ENCODE measurements around the gene RANBP17. TPM values are rescaled to one million over a fixed set of nuclear protein-coding genes. Genes with fewer than 3 reads are reported as not detected.
"Not testable (repeated sequence)": the region's sequence is repeated elsewhere in the genome, so short reads cannot be mapped to it uniquely, and the experiment has no call there.

Gene RANBP17
- total and polyA plus RNA-seq, 2 donors (not counting 1 experiment from before 2014, with no cell fraction given) = not detected

- CTCF ChIA-PET = no interaction called here
- Histone ChIP-seq H3K9me3 (ENCODE audit: control extremely low read depth in 1 of 3, control insufficient read depth in 2 of 3, insufficient read depth in 1 of 3, low read length in 2 of 3) (no peaks in the 10 kb centered on the region), H3K27ac (ENCODE audit: low read length in 2 of 2) (no peak overlapping the region), H3K4me3 (ENCODE audit: control extremely low read depth in 1 of 5, extremely low read depth in 1 of 5, insufficient read depth in 1 of 5, low read depth in 2 of 5, low read length in 4 of 5) (no peak overlapping the region), H2AFZ (ENCODE audit: insufficient read depth, low read depth, low read length, poor library complexity, severe bottlenecking) (no peak overlapping the region), H3K4me1 (ENCODE audit: control insufficient read depth in 2 of 2, insufficient read depth in 2 of 2, low read length in 2 of 2) (no peaks in the 10 kb centered on the region), H3K79me2 (ENCODE audit: control insufficient read depth, insufficient read depth, low read length) (no peaks in the 10 kb centered on the region), H3K36me3 (replicated peaks in 1 of 2; ENCODE audit: control extremely low read depth in 1 of 2, control insufficient read depth in 1 of 2, extremely low read depth in 1 of 2, insufficient read depth in 2 of 2, low read length in 1 of 2) (no peaks in the 10 kb centered on the region), H3K27me3 (replicated peaks in 1 of 4; ENCODE audit: control extremely low read depth in 1 of 4, control insufficient read depth in 3 of 4, insufficient read depth in 4 of 4, low read length in 3 of 4) (no peaks in the 10 kb centered on the region), H3K9ac (ENCODE audit: low read length) (no peak overlapping the region), H4K20me1 (ENCODE audit: control insufficient read depth, insufficient read depth, low read length, poor library complexity, severe bottlenecking) (no peaks in the 10 kb centered on the region), H3K4me2 (replicated peaks; ENCODE audit: low read depth, low read length, poor library complexity, severe bottlenecking) (no peak overlapping the region)
- Mint-ChIP-seq H3K4me3 (no peak overlapping the region), H3K27me3 (peaks cover 2% of the 10 kb centered on the region), H3K27ac (no peak overlapping the region), H3K9me3 (ENCODE audit: insufficient read depth) (no peaks in the 10 kb centered on the region), H3K4me1 (no peaks in the 10 kb centered on the region)
- intact Hi-C loops (cut with micrococcal nuclease) = no loop called here
- WGBS (ENCODE audit: insufficient coverage) = no CpG with 5 or more reads among the region's 2 CpGs
- TF ChIP-seq CTCF (IDR thresholded peaks at IDR 0.05) (no peak), EZH2 (IDR thresholded peaks at IDR 0.05; ENCODE audit: borderline replicate concordance, insufficient read depth, low read depth, low read length, poor library complexity, severe bottlenecking) (no peak)
- DNase-seq (no peak), ATAC-seq (ENCODE audit: low read depth) (no peak)
- POLR2A ChIA-PET = no interaction called here
Measured at GRCh38 chr5:170826117-170826516, 35.7 kb upstream of the RANBP17 start.

GRCh38 chr5:170832241-170832640 is 29.6 kb upstream of the RANBP17 start:
- H3K4me1 Mint-ChIP-seq = no peaks in the 10 kb centered on the region
- intact Hi-C loops (cut with micrococcal nuclease) = no loop called here
- no peaks in the 10 kb centered on the region for H3K9me3 ChIP-seq (ENCODE audit: control extremely low read depth in 1 of 3, control insufficient read depth in 2 of 3, insufficient read depth in 1 of 3, low read length in 2 of 3)
- ATAC-seq (ENCODE audit: low read depth) = no peak
- peaks cover 0 to 3% (median 0%) of the 10 kb centered on the region in 4 experiments for H3K27me3 ChIP-seq (replicated peaks in 1 of 4; ENCODE audit: control extremely low read depth in 1 of 4, control insufficient read depth in 3 of 4, insufficient read depth in 4 of 4, low read length in 3 of 4)
- POLR2A ChIA-PET = no interaction called here
- no peak overlapping the region for H3K4me3 Mint-ChIP-seq
- no peaks in the 10 kb centered on the region for H3K79me2 ChIP-seq (ENCODE audit: control insufficient read depth, insufficient read depth, low read length)
- no peak overlapping the region for H3K4me2 ChIP-seq (replicated peaks; ENCODE audit: low read depth, low read length, poor library complexity, severe bottlenecking)
- no peak overlapping the region for H3K27ac ChIP-seq (ENCODE audit: low read length in 2 of 2)
- DNase-seq = no peak
- H4K20me1 ChIP-seq (ENCODE audit: control insufficient read depth, insufficient read depth, low read length, poor library complexity, severe bottlenecking) = no peaks in the 10 kb centered on the region
- TF ChIP-seq EZH2 (IDR thresholded peaks at IDR 0.05; ENCODE audit: borderline replicate concordance, insufficient read depth, low read depth, low read length, poor library complexity, severe bottlenecking) (no peak), CTCF (IDR thresholded peaks at IDR 0.05) (no peak)
- H3K27ac Mint-ChIP-seq = no peak overlapping the region
- H3K27me3 Mint-ChIP-seq = peaks cover 3% of the 10 kb centered on the region
- CTCF ChIA-PET = no interaction called here
- WGBS (ENCODE audit: insufficient coverage) = 87% methylated on average over 7 of the region's 7 CpGs
- H3K4me3 ChIP-seq (ENCODE audit: control extremely low read depth in 1 of 5, extremely low read depth in 1 of 5, insufficient read depth in 1 of 5, low read depth in 2 of 5, low read length in 4 of 5) = no peak overlapping the region
- H3K9me3 Mint-ChIP-seq (ENCODE audit: insufficient read depth) = peaks cover 4% of the 10 kb centered on the region
- H3K4me1 ChIP-seq (ENCODE audit: control insufficient read depth in 2 of 2, insufficient read depth in 2 of 2, low read length in 2 of 2) = no peaks in the 10 kb centered on the region
- H2AFZ ChIP-seq (ENCODE audit: insufficient read depth, low read depth, low read length, poor library complexity, severe bottlenecking) = no peak overlapping the region
- no peak overlapping the region for H3K9ac ChIP-seq (ENCODE audit: low read length)
- no peaks in the 10 kb centered on the region for H3K36me3 ChIP-seq (replicated peaks in 1 of 2; ENCODE audit: control extremely low read depth in 1 of 2, control insufficient read depth in 1 of 2, extremely low read depth in 1 of 2, insufficient read depth in 2 of 2, low read length in 1 of 2)

- CTCF ChIA-PET; H3K4me3 Mint-ChIP-seq; H3K9ac ChIP-seq (ENCODE audit: low read length); H3K4me2 ChIP-seq (replicated peaks; ENCODE audit: low read depth, low read length, poor library complexity, severe bottlenecking); H3K4me1 ChIP-seq (ENCODE audit: control insufficient read depth in 2 of 2, insufficient read depth in 2 of 2, low read length in 2 of 2); H3K36me3 ChIP-seq (replicated peaks in 1 of 2; ENCODE audit: control extremely low read depth in 1 of 2, control insufficient read depth in 1 of 2, extremely low read depth in 1 of 2, insufficient read depth in 2 of 2, low read length in 1 of 2); H3K27ac ChIP-seq (ENCODE audit: low read length in 2 of 2); POLR2A ChIA-PET; H4K20me1 ChIP-seq (ENCODE audit: control insufficient read depth, insufficient read depth, low read length, poor library complexity, severe bottlenecking); H3K79me2 ChIP-seq (ENCODE audit: control insufficient read depth, insufficient read depth, low read length); H3K4me3 ChIP-seq (ENCODE audit: control extremely low read depth in 1 of 5, extremely low read depth in 1 of 5, insufficient read depth in 1 of 5, low read depth in 2 of 5, low read length in 4 of 5); H3K9me3 ChIP-seq (ENCODE audit: control extremely low read depth in 1 of 3, control insufficient read depth in 2 of 3, insufficient read depth in 1 of 3, low read length in 2 of 3); intact Hi-C loops (cut with micrococcal nuclease); H3K27me3 ChIP-seq (replicated peaks in 1 of 4; ENCODE audit: control extremely low read depth in 1 of 4, control insufficient read depth in 3 of 4, insufficient read depth in 4 of 4, low read length in 3 of 4); H3K27me3 Mint-ChIP-seq; H3K4me1 Mint-ChIP-seq; H2AFZ ChIP-seq (ENCODE audit: insufficient read depth, low read depth, low read length, poor library complexity, severe bottlenecking); DNase-seq; H3K27ac Mint-ChIP-seq; ATAC-seq (ENCODE audit: low read depth); H3K9me3 Mint-ChIP-seq (ENCODE audit: insufficient read depth): not testable (repeated sequence)
- WGBS (ENCODE audit: insufficient coverage) = 100% methylated on average over 2 of the region's 2 CpGs
Measured at GRCh38 chr5:170833981-170834380, 27.8 kb upstream of the RANBP17 start.
